Mammary epithelial cell (primary cell): ENCODE measurements around the gene NPY5R.

Experiments
- CTCF ChIP-seq, 2 donors: IDR thresholded peaks in 1 of 2; conservative IDR thresholded peaks in 1 of 2; 2 replicates each; pipeline ENCODE4 v1.5.1; 2011 to 2012; ENCODE audit warnings: inconsistent platforms in 2 of 2, low read length in 2 of 2, mild to moderate bottlenecking in 2 of 2, control low read depth in 1 of 2, low read depth in 1 of 2; ENCODE audit not compliant: insufficient read depth in 1 of 2; ENCODE audit errors: extremely low read depth in 1 of 2
- EZH2 ChIP-seq: IDR thresholded peaks from 2 replicates; pipeline ENCODE4 v1.6.1; 2012; ENCODE audit warnings: low read length, inconsistent platforms, borderline replicate concordance

GRCh38 chr4:163395055-163395454, 51.4 kb downstream of the NPY5R start:
- TF ChIP-seq CTCF (conservative IDR thresholded peaks at IDR 0.05 in 1 of 2, IDR thresholded peaks at IDR 0.05 in 1 of 2; ENCODE audit: extremely low read depth in 1 of 2, insufficient read depth in 1 of 2, low read depth in 1 of 2, low read length in 2 of 2) (no peak), EZH2 (no peak)
